Measurements from ENCODE around the gene OR1Q1. TPM values are rescaled to one million over a fixed set of nuclear protein-coding genes. Genes with fewer than 3 reads are reported as not detected.

Gene OR1Q1
- total RNA-seq, 5 donors from 2014 or later (not counting 1 experiment from before 2014, with no cell fraction given): not detected

DNA sequence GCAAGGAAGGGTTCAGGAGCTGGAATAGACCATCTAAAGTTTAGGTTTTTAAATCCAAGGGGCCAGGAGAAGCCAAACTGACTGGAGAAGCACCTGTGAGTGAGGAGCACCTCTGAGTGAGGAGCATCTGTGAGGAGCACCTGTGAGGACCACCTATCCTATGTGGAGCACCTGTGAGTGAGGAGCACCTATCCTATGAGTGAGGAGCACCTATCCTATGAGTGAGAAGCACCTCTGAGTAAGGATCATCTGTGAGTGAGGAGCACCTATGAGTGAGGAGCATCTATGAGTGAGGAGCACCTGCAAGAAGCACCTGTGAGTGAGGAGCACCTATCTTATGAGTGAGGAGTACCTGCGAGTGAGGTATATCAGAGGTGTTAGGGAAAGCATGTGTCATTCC lies 8.0 kb upstream of the OR1Q1 start:
- Mint-ChIP-seq H3K36me3 (no peaks in the 10 kb centered on the region), H3K27ac (no peak overlapping the region), H3K27me3 (peaks cover 9 to 12% of the 10 kb centered on the region in 2 donors), H3K9me3 (peaks cover 0 to 5% (median 0%) of the 10 kb centered on the region in 3 donors), H3K4me1 (no peaks in the 10 kb centered on the region), H3K4me3 (no peak overlapping the region)
- CTCF ChIA-PET: no interaction called here
- no CpG with 5 or more reads among the region's 1 CpG for WGBS (ENCODE audit: insufficient coverage)
- Histone ChIP-seq H3K9me3 (no peaks in the 10 kb centered on the region), H3K27ac (ENCODE audit: low read length) (no peak overlapping the region), H3K27me3 (replicated peaks in 1 of 2; ENCODE audit: control insufficient read depth in 2 of 2, extremely low read depth in 1 of 2, insufficient read depth in 2 of 2, low read length in 1 of 2) (peaks cover 0 to 4% of the 10 kb centered on the region in 2 experiments), H3K4me3 (ENCODE audit: control insufficient read depth in 1 of 2, extremely low read depth in 1 of 2, low read length in 1 of 2) (no peak overlapping the region), H3K4me1 (ENCODE audit: control insufficient read depth in 1 of 2, extremely low read depth in 1 of 2, insufficient read depth in 2 of 2, low read length in 2 of 2) (no peaks in the 10 kb centered on the region), H3K36me3 (ENCODE audit: control insufficient read depth in 2 of 2, extremely low read depth in 1 of 2, insufficient read depth in 1 of 2, low read length in 1 of 2) (no peaks in the 10 kb centered on the region)
- POLR2A ChIA-PET: no interaction called here
- DNase-seq (no peak), ATAC-seq (replicated peaks in 1 of 4) (no peak)

DNA sequence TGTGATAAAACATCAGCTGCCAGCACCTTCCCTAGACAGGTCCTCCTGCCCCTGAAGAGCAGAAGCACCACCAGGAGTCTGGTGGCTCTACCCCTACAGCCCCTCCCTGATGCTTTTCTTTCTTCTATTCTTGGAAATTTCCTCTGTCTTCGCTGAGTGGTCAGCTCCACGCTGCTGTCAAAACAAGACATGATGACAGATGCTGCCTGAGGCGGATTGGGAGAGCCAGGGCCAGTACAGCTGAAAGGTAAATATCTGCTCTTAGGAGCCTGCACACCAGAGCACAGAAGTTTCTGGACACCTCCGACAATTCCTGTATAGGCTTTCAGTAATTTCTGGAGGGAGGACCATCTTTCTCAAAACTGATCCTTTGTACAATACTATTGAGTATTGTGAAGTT lies 4.7 kb upstream of the OR1Q1 start:
- H3K27ac Mint-ChIP-seq: no peak overlapping the region
- no peak overlapping the region for H3K4me3 ChIP-seq (ENCODE audit: control insufficient read depth in 1 of 2, extremely low read depth in 1 of 2, low read length in 1 of 2)
- no peak for ATAC-seq (replicated peaks in 1 of 4)
- H3K4me1 Mint-ChIP-seq: no peaks in the 10 kb centered on the region
- no peaks in the 10 kb centered on the region for H3K4me1 ChIP-seq (ENCODE audit: control insufficient read depth in 1 of 2, extremely low read depth in 1 of 2, insufficient read depth in 2 of 2, low read length in 2 of 2)
- H3K4me3 Mint-ChIP-seq: no peak overlapping the region
- H3K36me3 Mint-ChIP-seq: no peaks in the 10 kb centered on the region
- no peaks in the 10 kb centered on the region for H3K36me3 ChIP-seq (ENCODE audit: control insufficient read depth in 2 of 2, extremely low read depth in 1 of 2, insufficient read depth in 1 of 2, low read length in 1 of 2)
- WGBS (ENCODE audit: insufficient coverage): 64% methylated on average over 3 of the region's 4 CpGs
- POLR2A ChIA-PET: no interaction called here
- H3K9me3 ChIP-seq: no peaks in the 10 kb centered on the region
- H3K27ac ChIP-seq (ENCODE audit: low read length): no peak overlapping the region
- H3K9me3 Mint-ChIP-seq: no peaks in the 10 kb centered on the region
- no peak for DNase-seq
- CTCF ChIA-PET: no interaction called here
- peaks cover 0 to 4% of the 10 kb centered on the region in 2 experiments for H3K27me3 ChIP-seq (replicated peaks in 1 of 2; ENCODE audit: control insufficient read depth in 2 of 2, extremely low read depth in 1 of 2, insufficient read depth in 2 of 2, low read length in 1 of 2)
- peaks cover 9 to 15% of the 10 kb centered on the region in 2 donors for H3K27me3 Mint-ChIP-seq

DNA sequence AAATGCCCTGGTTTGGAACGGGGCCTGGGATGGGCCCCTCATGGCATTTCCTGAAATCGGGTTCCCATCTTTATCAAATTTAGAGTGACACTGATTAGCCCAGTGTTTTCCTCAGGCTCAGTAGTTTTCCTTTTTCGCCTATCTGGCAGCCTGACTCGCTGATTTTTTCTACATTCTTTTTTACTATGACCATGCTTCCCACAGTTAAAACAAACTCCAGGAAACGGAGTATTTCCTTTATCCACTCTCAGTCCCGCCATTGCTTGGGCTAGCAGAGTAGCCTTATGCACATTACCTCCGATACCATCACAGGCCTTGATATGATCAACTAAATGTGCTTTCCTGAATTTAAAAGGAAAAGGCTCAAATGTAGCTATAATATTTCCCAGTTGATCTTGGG lies 5.5 kb downstream of the OR1Q1 start:
- Histone ChIP-seq H3K4me3 (ENCODE audit: control insufficient read depth in 1 of 2, extremely low read depth in 1 of 2, low read length in 1 of 2) (no peak overlapping the region), H3K36me3 (ENCODE audit: control insufficient read depth in 2 of 2, extremely low read depth in 1 of 2, insufficient read depth in 1 of 2, low read length in 1 of 2) (no peaks in the 10 kb centered on the region), H3K27ac (ENCODE audit: low read length) (no peak overlapping the region), H3K9me3 (no peaks in the 10 kb centered on the region), H3K4me1 (ENCODE audit: control insufficient read depth in 1 of 2, extremely low read depth in 1 of 2, insufficient read depth in 2 of 2, low read length in 2 of 2) (no peaks in the 10 kb centered on the region), H3K27me3 (replicated peaks in 1 of 2; ENCODE audit: control insufficient read depth in 2 of 2, extremely low read depth in 1 of 2, insufficient read depth in 2 of 2, low read length in 1 of 2) (no peaks in the 10 kb centered on the region)
- H3K4me3 Mint-ChIP-seq: no peak overlapping the region
- no peak for DNase-seq
- H3K36me3 Mint-ChIP-seq: no peaks in the 10 kb centered on the region
- H3K4me1 Mint-ChIP-seq: no peaks in the 10 kb centered on the region
- H3K27ac Mint-ChIP-seq: no peak overlapping the region
- POLR2A ChIA-PET: no interaction called here
- CTCF ChIA-PET: no interaction called here
- 69% methylated on average over 2 of the region's 7 CpGs for WGBS (ENCODE audit: insufficient coverage)
- H3K27me3 Mint-ChIP-seq: peaks cover 0 to 12% of the 10 kb centered on the region in 2 donors
- ATAC-seq (replicated peaks in 1 of 4): no peak
- peaks cover 0 to 2% (median 0%) of the 10 kb centered on the region in 3 donors for H3K9me3 Mint-ChIP-seq

DNA sequence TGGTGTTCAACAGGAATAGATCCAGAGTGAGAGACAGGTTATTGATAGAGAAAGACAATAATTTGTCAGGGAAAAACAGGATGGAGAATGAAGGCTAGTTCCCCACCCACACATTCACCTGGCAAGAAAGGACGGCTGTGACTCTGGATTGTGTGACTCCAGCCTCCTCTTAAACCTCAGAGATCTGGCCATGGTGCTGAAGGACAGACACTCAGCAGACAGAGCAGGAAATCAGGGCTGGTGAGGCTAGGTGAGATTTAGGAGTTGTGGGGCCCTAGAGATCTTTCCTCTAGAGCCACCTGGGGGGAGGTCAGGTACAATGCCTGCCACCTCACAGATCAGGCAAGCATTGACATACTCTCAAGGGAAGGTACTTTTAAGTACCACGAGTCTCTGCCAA lies 27.7 kb downstream of the OR1Q1 start:
- H3K9me3 Mint-ChIP-seq: peaks cover 16 to 24% (median 20%) of the 10 kb centered on the region in 3 donors
- ATAC-seq (replicated peaks in 1 of 4) (no peak), DNase-seq (no peak)
- CTCF ChIA-PET: no interaction called here
- Histone ChIP-seq H3K9me3 (no peaks in the 10 kb centered on the region), H3K4me3 (ENCODE audit: control insufficient read depth in 1 of 2, extremely low read depth in 1 of 2, low read length in 1 of 2) (no peak overlapping the region), H3K27me3 (replicated peaks in 1 of 2; ENCODE audit: control insufficient read depth in 2 of 2, extremely low read depth in 1 of 2, insufficient read depth in 2 of 2, low read length in 1 of 2) (peaks cover 0 to 18% of the 10 kb centered on the region in 2 experiments), H3K4me1 (ENCODE audit: control insufficient read depth in 1 of 2, extremely low read depth in 1 of 2, insufficient read depth in 2 of 2, low read length in 2 of 2) (no peaks in the 10 kb centered on the region), H3K27ac (ENCODE audit: low read length) (no peak overlapping the region), H3K36me3 (ENCODE audit: control insufficient read depth in 2 of 2, extremely low read depth in 1 of 2, insufficient read depth in 1 of 2, low read length in 1 of 2) (no peaks in the 10 kb centered on the region)
- peaks cover 2% of the 10 kb centered on the region for H3K36me3 Mint-ChIP-seq
- POLR2A ChIA-PET: no interaction called here
- no peak overlapping the region for H3K4me3 Mint-ChIP-seq
- no peaks in the 10 kb centered on the region for H3K4me1 Mint-ChIP-seq
- peaks cover 10 to 35% of the 10 kb centered on the region in 2 donors for H3K27me3 Mint-ChIP-seq
- H3K27ac Mint-ChIP-seq: no peak overlapping the region
- WGBS (ENCODE audit: insufficient coverage): no CpG with 5 or more reads among the region's 2 CpGs

DNA sequence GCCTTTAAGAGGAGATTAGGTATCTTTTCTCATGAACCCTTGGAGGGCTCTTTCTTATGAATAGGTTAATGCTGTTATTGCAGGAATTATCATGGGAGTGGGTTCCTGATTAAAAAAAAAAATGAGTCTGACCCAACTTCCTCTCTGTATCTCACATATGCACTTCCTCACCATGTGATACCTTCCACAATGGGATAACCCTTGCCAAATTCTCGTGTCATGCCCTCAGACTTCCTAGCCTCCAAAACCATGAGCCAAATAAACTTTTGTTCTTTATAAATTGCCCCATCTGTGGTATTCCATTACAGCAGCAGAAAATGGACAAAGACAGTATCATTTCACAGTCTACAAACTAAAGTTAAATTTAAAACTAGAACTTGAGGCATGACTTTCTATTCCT lies 41.8 kb downstream of the OR1Q1 start:
- CTCF ChIA-PET: no interaction called here
- no peak overlapping the region for H3K27ac ChIP-seq (ENCODE audit: low read length)
- WGBS (ENCODE audit: insufficient coverage): 0% methylated on average over 1 of the region's 1 CpG

DNA sequence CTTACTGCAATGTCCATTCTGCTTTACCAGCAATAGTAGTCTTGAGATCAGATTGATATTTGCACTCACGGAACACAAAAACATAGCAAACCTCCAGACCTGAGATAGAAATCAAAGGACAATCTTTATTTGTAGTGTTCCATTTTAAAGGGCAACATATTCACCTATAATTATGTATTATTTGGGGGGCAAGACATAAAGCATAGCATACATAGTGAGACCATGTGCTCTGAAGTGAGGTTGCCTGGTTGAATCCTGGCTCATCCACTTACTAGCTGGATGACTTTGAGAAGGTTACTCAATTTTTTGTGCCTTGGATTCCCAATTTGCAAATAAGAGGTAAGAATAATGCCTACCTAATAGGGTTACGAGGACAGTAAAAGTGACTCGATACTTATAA lies 43.0 kb downstream of the OR1Q1 start, which contains the start of gene OR1B1:
OR1B1 (minus strand) TSS at position 101 of the 400 bp plus-strand sequence.
- H3K4me3 Mint-ChIP-seq: no peak within 1 kb of the TSS
- H3K36me3 Mint-ChIP-seq: no peaks in the 10 kb centered on the region
- Histone ChIP-seq H3K4me1 (ENCODE audit: control insufficient read depth in 1 of 2, extremely low read depth in 1 of 2, insufficient read depth in 2 of 2, low read length in 2 of 2) (no peaks in the 10 kb centered on the region), H3K4me3 (ENCODE audit: control insufficient read depth in 1 of 2, extremely low read depth in 1 of 2, low read length in 1 of 2) (no peak within 1 kb of the TSS), H3K27ac (ENCODE audit: low read length) (no peak within 1 kb of the TSS), H3K36me3 (ENCODE audit: control insufficient read depth in 2 of 2, extremely low read depth in 1 of 2, insufficient read depth in 1 of 2, low read length in 1 of 2) (no peaks in the 10 kb centered on the region), H3K27me3 (replicated peaks in 1 of 2; ENCODE audit: control insufficient read depth in 2 of 2, extremely low read depth in 1 of 2, insufficient read depth in 2 of 2, low read length in 1 of 2) (no peaks in the 10 kb centered on the region), H3K9me3 (no peaks in the 10 kb centered on the region)
- WGBS (ENCODE audit: insufficient coverage): no CpG with 5 or more reads among the region's 3 CpGs
- no peak within 1 kb of the TSS for H3K27ac Mint-ChIP-seq
- ATAC-seq (replicated peaks in 1 of 4): no peak
- ChIA-PET CTCF (no interaction called here), POLR2A (no interaction called here)
- H3K9me3 Mint-ChIP-seq: no peaks in the 10 kb centered on the region
- no peaks in the 10 kb centered on the region for H3K4me1 Mint-ChIP-seq
- no peak for DNase-seq
- peaks cover 12 to 21% of the 10 kb centered on the region in 2 donors for H3K27me3 Mint-ChIP-seq

More for the DNA sequence above, 41.8 kb downstream of the OR1Q1 start:
- no peak for DNase-seq
- H3K9me3 ChIP-seq: no peaks in the 10 kb centered on the region
- H3K4me3 ChIP-seq (ENCODE audit: control insufficient read depth in 1 of 2, extremely low read depth in 1 of 2, low read length in 1 of 2): no peak overlapping the region
- Mint-ChIP-seq H3K4me1 (no peaks in the 10 kb centered on the region), H3K36me3 (no peaks in the 10 kb centered on the region), H3K9me3 (no peaks in the 10 kb centered on the region), H3K27ac (no peak overlapping the region), H3K4me3 (no peak overlapping the region), H3K27me3 (peaks cover 5 to 15% of the 10 kb centered on the region in 2 donors)
- ATAC-seq (replicated peaks in 1 of 4): no peak
- H3K27me3 ChIP-seq (replicated peaks in 1 of 2; ENCODE audit: control insufficient read depth in 2 of 2, extremely low read depth in 1 of 2, insufficient read depth in 2 of 2, low read length in 1 of 2): no peaks in the 10 kb centered on the region
- no peaks in the 10 kb centered on the region for H3K4me1 ChIP-seq (ENCODE audit: control insufficient read depth in 1 of 2, extremely low read depth in 1 of 2, insufficient read depth in 2 of 2, low read length in 2 of 2)
- H3K36me3 ChIP-seq (ENCODE audit: control insufficient read depth in 2 of 2, extremely low read depth in 1 of 2, insufficient read depth in 1 of 2, low read length in 1 of 2): no peaks in the 10 kb centered on the region
- POLR2A ChIA-PET: no interaction called here

DNA sequence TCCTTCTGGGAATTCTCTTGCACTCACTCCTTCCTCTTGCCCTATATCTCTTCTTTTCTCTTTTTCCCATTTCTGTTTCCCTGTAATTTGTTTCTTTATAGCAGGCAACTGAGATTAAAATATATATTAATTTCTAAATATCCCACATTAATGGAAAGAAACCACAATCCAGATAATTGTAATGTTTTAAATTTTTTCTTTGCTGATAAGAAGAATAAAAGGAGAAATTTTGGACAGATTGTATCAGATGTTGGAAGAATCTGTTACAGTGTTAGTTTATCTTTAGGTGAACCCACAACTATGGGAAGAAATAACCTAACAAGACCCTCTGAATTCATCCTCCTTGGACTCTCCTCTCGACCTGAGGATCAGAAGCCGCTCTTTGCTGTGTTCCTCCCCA lies 46.9 kb downstream of the OR1Q1 start, which contains the start of gene OR1L1:
OR1L1 (plus strand) TSS at position 301 of the 400 bp plus-strand sequence; CDS start at position 301, 0 bp downstream.
- H3K27ac Mint-ChIP-seq: no peak within 1 kb of the TSS
- ChIA-PET POLR2A (no interaction called here), CTCF (no interaction called here)
- H3K36me3 ChIP-seq (ENCODE audit: control insufficient read depth in 2 of 2, extremely low read depth in 1 of 2, insufficient read depth in 1 of 2, low read length in 1 of 2): no peaks in the 10 kb centered on the region
- H3K36me3 Mint-ChIP-seq: no peaks in the 10 kb centered on the region
- H3K27me3 Mint-ChIP-seq: peaks cover 12 to 19% of the 10 kb centered on the region in 2 donors
- H3K4me3 Mint-ChIP-seq: no peak within 1 kb of the TSS
- H3K4me1 ChIP-seq (ENCODE audit: control insufficient read depth in 1 of 2, extremely low read depth in 1 of 2, insufficient read depth in 2 of 2, low read length in 2 of 2): no peaks in the 10 kb centered on the region
- ATAC-seq (replicated peaks in 1 of 4) (no peak), DNase-seq (no peak)
- H3K9me3 Mint-ChIP-seq: peaks cover 5 to 7% (median 7%) of the 10 kb centered on the region in 3 donors
- H3K4me3 ChIP-seq (ENCODE audit: control insufficient read depth in 1 of 2, extremely low read depth in 1 of 2, low read length in 1 of 2): no peak within 1 kb of the TSS
- peaks cover 0 to 3% of the 10 kb centered on the region in 2 experiments for H3K27me3 ChIP-seq (replicated peaks in 1 of 2; ENCODE audit: control insufficient read depth in 2 of 2, extremely low read depth in 1 of 2, insufficient read depth in 2 of 2, low read length in 1 of 2)
- H3K27ac ChIP-seq (ENCODE audit: low read length): no peak within 1 kb of the TSS
- no peaks in the 10 kb centered on the region for H3K9me3 ChIP-seq
- WGBS (ENCODE audit: insufficient coverage): 38% methylated on average over 2 of the region's 2 CpGs
- H3K4me1 Mint-ChIP-seq: no peaks in the 10 kb centered on the region
